Esophagus mucosa (tissue), 1 donor: Measurements from ENCODE around the gene ADRA1B. TPM values are rescaled to one million over a fixed set of nuclear protein-coding genes. Genes with fewer than 3 reads are reported as not detected.
"Not testable (repeated sequence)": the region's sequence is repeated elsewhere in the genome, so short reads cannot be mapped to it uniquely, and the experiment has no call there.

Source experiments
- ATAC-seq: fragments of 200-7000 bp; cut with Tn5 transposase; one replicate; pipeline ENCODE4 v1.9.1; 2020
- total RNA-seq: library from RNA; stranded (reverse); gene quantifications from one replicate; pipeline ENCODE4 v1.2.4, GENCODE V29; 2023
- donor health status: DM: yes; HTN: yes; CAD: no.

Gene ADRA1B
- total RNA-seq, 1 donor from 2014 or later, result not detected

- no peak for ATAC-seq
These were observed 17.5 kb downstream of the ADRA1B start for GRCh38 chr5:159933531-159934485.

GRCh38 chr5:159935946-159936345, 19.7 kb downstream of the ADRA1B start:
- ATAC-seq, result no peak

GRCh38 chr5:159936686-159937329, 20.5 kb downstream of the ADRA1B start:
- ATAC-seq, result peak; percentile 46

- ATAC-seq, result no peak
These were observed 21.3 kb downstream of the ADRA1B start for GRCh38 chr5:159937580-159937979.

- no peak for ATAC-seq
These were observed 27.0 kb downstream of the ADRA1B start for GRCh38 chr5:159943326-159943725.

- no peak for ATAC-seq
These were observed 27.8 kb downstream of the ADRA1B start for GRCh38 chr5:159944056-159944600.

- ATAC-seq, result no peak
These were observed 29.1 kb downstream of the ADRA1B start for GRCh38 chr5:159945359-159945758.

- no peak for ATAC-seq
These were observed 31.6 kb downstream of the ADRA1B start for GRCh38 chr5:159947708-159948358.

- ATAC-seq, result no peak
These were observed 35.1 kb downstream of the ADRA1B start for GRCh38 chr5:159951387-159951786.

GRCh38 chr5:159951834-159952233, 35.6 kb downstream of the ADRA1B start:
- no peak for ATAC-seq

- ATAC-seq, result no peak
These were observed 37.3 kb downstream of the ADRA1B start for GRCh38 chr5:159953609-159954008.

- no peak for ATAC-seq
These were observed 38.9 kb downstream of the ADRA1B start for GRCh38 chr5:159955056-159955624.

- ATAC-seq, result no peak
These were observed 39.8 kb downstream of the ADRA1B start for GRCh38 chr5:159956074-159956473.

GRCh38 chr5:159961176-159962160, 45.2 kb downstream of the ADRA1B start:
- ATAC-seq, result no peak

- no peak for ATAC-seq
These were observed 45.9 kb downstream of the ADRA1B start for GRCh38 chr5:159962214-159962613.

GRCh38 chr5:159963935-159964334, 47.7 kb downstream of the ADRA1B start:
- ATAC-seq, result no peak

GRCh38 chr5:159965031-159965837, 49.0 kb downstream of the ADRA1B start:
- peak; percentile 79 for ATAC-seq

GRCh38 chr5:159965838-159966128, 49.5 kb downstream of the ADRA1B start:
- ATAC-seq, result not testable (repeated sequence)

- no peak for ATAC-seq
These were observed 53.7 kb downstream of the ADRA1B start for GRCh38 chr5:159969966-159970365.

GRCh38 chr5:159971038-159971437, 54.8 kb downstream of the ADRA1B start:
- ATAC-seq, result no peak

GRCh38 chr5:159971514-159971913, 55.2 kb downstream of the ADRA1B start:
- ATAC-seq, result no peak
